H9 (cell line): Measurements from ENCODE around the gene CAPN5. TPM values are rescaled to one million over a fixed set of nuclear protein-coding genes. Genes with fewer than 3 reads are reported as not detected.

ENCODE experiments used
- DNase-seq: peaks from one replicate; pipeline ENCODE4 v3.0.0-alpha.2; 2017
- H2AFZ ChIP-seq: one replicate; pipeline ENCODE4 v1.6.1; 2013; ENCODE audit warnings: mild to moderate bottlenecking, low read length, control low read depth, moderate library complexity
- H2AK5ac ChIP-seq: 2 replicates; pipeline ENCODE4 v1.6.1; 2013; ENCODE audit warnings: low read length, control low read depth, mixed read lengths; ENCODE audit not compliant: insufficient read length
- H2BK120ac ChIP-seq: one replicate; pipeline ENCODE4 v1.6.1; 2013; ENCODE audit warnings: low read depth, mild to moderate bottlenecking, low read length, control low read depth, inconsistent platforms; ENCODE audit not compliant: poor library complexity, severe bottlenecking
- H2BK12ac ChIP-seq: 2 replicates; pipeline ENCODE4 v1.6.1; 2013; ENCODE audit warnings: low read length, control low read depth, mixed read lengths, low read depth; ENCODE audit not compliant: insufficient read length
- H2BK15ac ChIP-seq: 2 replicates; pipeline ENCODE4 v1.6.1; 2013; ENCODE audit warnings: low read depth, low read length, control low read depth
- H2BK20ac ChIP-seq: one replicate; pipeline ENCODE4 v1.6.1; 2013; ENCODE audit warnings: low read depth, mild to moderate bottlenecking, low read length, control low read depth, inconsistent platforms; ENCODE audit not compliant: poor library complexity, severe bottlenecking
- H2BK5ac ChIP-seq: 2 replicates; pipeline ENCODE4 v1.6.1; 2013; ENCODE audit warnings: low read length, control low read depth, mixed read lengths; ENCODE audit not compliant: insufficient read length
- H3K14ac ChIP-seq: 2 replicates; pipeline ENCODE4 v1.6.1; 2013; ENCODE audit warnings: low read length, control low read depth; ENCODE audit not compliant: insufficient read depth
- H3K18ac ChIP-seq: 2 replicates; pipeline ENCODE4 v1.6.1; 2013; ENCODE audit warnings: low read depth, mild to moderate bottlenecking, mixed read lengths, low read length, control low read depth; ENCODE audit not compliant: insufficient read length
- H3K23ac ChIP-seq: 2 replicates; pipeline ENCODE4 v1.6.1; 2013; ENCODE audit warnings: low read length, control low read depth, mixed read lengths, low read depth; ENCODE audit not compliant: insufficient read length
- H3K23me2 ChIP-seq: 2 replicates; pipeline ENCODE4 v1.6.1; 2013; ENCODE audit warnings: low read depth, mild to moderate bottlenecking, mixed read lengths, low read length, control low read depth; ENCODE audit not compliant: insufficient read length, poor library complexity, severe bottlenecking
- H3K27ac ChIP-seq: 2 replicates; pipeline ENCODE4 v1.5.1; 2013; ENCODE audit warnings: low read length, control low read depth, mixed read lengths, low read depth; ENCODE audit not compliant: insufficient read length
- H3K27me3 ChIP-seq: 2 replicates; pipeline ENCODE4 v1.6.1; 2013; ENCODE audit warnings: low read length, control low read depth, inconsistent platforms; ENCODE audit not compliant: insufficient read depth
- H3K4ac ChIP-seq: 2 replicates; pipeline ENCODE4 v1.6.1; 2013; ENCODE audit warnings: low read depth, mild to moderate bottlenecking, control low read depth, inconsistent platforms, low read length, moderate library complexity
- H3K4me1 ChIP-seq: 2 replicates; pipeline ENCODE4 v1.6.1; 2013; ENCODE audit warnings: low read length, control low read depth, inconsistent platforms; ENCODE audit not compliant: insufficient read depth
- H3K4me2 ChIP-seq: 2 replicates; pipeline ENCODE4 v1.6.1; 2013; ENCODE audit warnings: low read length, control low read depth, mixed read lengths; ENCODE audit not compliant: insufficient read length, insufficient read depth
- H3K56ac ChIP-seq: 2 replicates; pipeline ENCODE4 v1.6.1; 2013; ENCODE audit warnings: low read depth, mild to moderate bottlenecking, mixed read lengths, low read length, control low read depth; ENCODE audit not compliant: insufficient read length
- H3K79me1 ChIP-seq: 2 replicates; pipeline ENCODE4 v1.6.1; 2013; ENCODE audit warnings: low read depth, mild to moderate bottlenecking, moderate library complexity, low read length, control low read depth, inconsistent platforms; ENCODE audit not compliant: insufficient read depth, poor library complexity, severe bottlenecking
- H3K79me2 ChIP-seq: 2 replicates; pipeline ENCODE4 v1.6.1; 2013; ENCODE audit warnings: low read length, control low read depth, inconsistent platforms; ENCODE audit not compliant: insufficient read depth
- H3K9ac ChIP-seq: 2 replicates; pipeline ENCODE4 v1.6.1; 2013; ENCODE audit warnings: low read length, control low read depth, mixed read lengths; ENCODE audit not compliant: insufficient read length; ENCODE audit errors: extremely low read depth
- H3K9me3 ChIP-seq: one replicate; pipeline ENCODE4 v1.6.1; 2013; ENCODE audit warnings: low read depth, low read length, inconsistent platforms; ENCODE audit not compliant: control insufficient read depth
- H3T11ph ChIP-seq: one replicate; pipeline ENCODE4 v1.6.1; 2013; ENCODE audit warnings: mild to moderate bottlenecking, low read length, control low read depth, inconsistent platforms
- H4K20me1 ChIP-seq: one replicate; pipeline ENCODE4 v1.6.1; 2013; ENCODE audit not compliant: control insufficient read depth, insufficient read length, insufficient read depth
- H4K5ac ChIP-seq: 2 replicates; pipeline ENCODE4 v1.6.1; 2013; ENCODE audit warnings: low read depth, mild to moderate bottlenecking, mixed read lengths, low read length, control low read depth; ENCODE audit not compliant: insufficient read length
- H4K8ac ChIP-seq: replicated peaks from 2 replicates; pipeline ENCODE4 v1.6.1; 2013; ENCODE audit warnings: low read length, control low read depth, mixed read lengths, low read depth; ENCODE audit not compliant: insufficient read length
- H4K91ac ChIP-seq: 2 replicates; pipeline ENCODE4 v1.6.1; 2013; ENCODE audit warnings: low read depth, mild to moderate bottlenecking, moderate library complexity, mixed read lengths, low read length, control low read depth; ENCODE audit not compliant: insufficient read length
- H3K27ac Mint-ChIP-seq, 3 experiments: 2 replicates in 2 of 3; 3 replicates in 1 of 3; pipeline ENCODE4 v1.8.0; 2020 to 2021; ENCODE audit warnings: mixed read lengths in 3 of 3, mild to moderate bottlenecking in 1 of 3, moderate library complexity in 1 of 3
- H3K27me3 Mint-ChIP-seq: 2 replicates; pipeline ENCODE4 v1.8.0; 2021; ENCODE audit warnings: low read depth, mild to moderate bottlenecking, moderate library complexity, mixed read lengths
- H3K36me3 Mint-ChIP-seq, 3 experiments: 2 replicates in 2 of 3; 3 replicates in 1 of 3; pipeline ENCODE4 v1.8.0; 2020 to 2021; ENCODE audit warnings: low read depth in 3 of 3, mixed read lengths in 3 of 3; ENCODE audit not compliant: insufficient read depth in 1 of 3
- H3K4me1 Mint-ChIP-seq, 2 experiments: 2 replicates each; pipeline ENCODE4 v1.8.0; 2020; ENCODE audit warnings: mixed read lengths in 2 of 2
- H3K4me3 Mint-ChIP-seq, 2 experiments: 2 replicates in 1 of 2; 3 replicates in 1 of 2; pipeline ENCODE4 v1.8.0; 2020 to 2021; ENCODE audit warnings: mild to moderate bottlenecking in 2 of 2, mixed read lengths in 2 of 2, moderate library complexity in 1 of 2
- H3K9me3 Mint-ChIP-seq, 2 experiments: 2 replicates in 1 of 2; 3 replicates in 1 of 2; pipeline ENCODE4 v1.8.0; 2020; ENCODE audit warnings: mild to moderate bottlenecking in 2 of 2, mixed read lengths in 2 of 2, moderate library complexity in 1 of 2
- WGBS: extraction: QIAGEN DNeasy Blood & Tissue Kit; methylation state at CpG from one replicate; pipeline ENCODE4 v1.1.7; 2013; ENCODE audit warnings: missing lambda C conversion rate, low lambda C conversion rate, mixed read lengths; ENCODE audit not compliant: insufficient read length; ENCODE audit errors: extremely low coverage; 5-methylcytosine and 5-hydroxymethylcytosine counted together
- total RNA-seq: library from RNA; stranded (reverse); gene quantifications from 2 replicates; pipeline ENCODE4 v1.2.1, GENCODE V29; 2021
- TF ChIP-seq, protein P1 (sequence below): fragments of 200-600 bp; sonication (generic); conservative IDR thresholded peaks from 3 replicates; pipeline ENCODE4 v1.8.0; 2021; ENCODE audit warnings: antibody characterized with exemption, mild to moderate bottlenecking

Gene CAPN5
- total RNA-seq, 1 experiment from 2014 or later = 16.7 TPM

DNA sequence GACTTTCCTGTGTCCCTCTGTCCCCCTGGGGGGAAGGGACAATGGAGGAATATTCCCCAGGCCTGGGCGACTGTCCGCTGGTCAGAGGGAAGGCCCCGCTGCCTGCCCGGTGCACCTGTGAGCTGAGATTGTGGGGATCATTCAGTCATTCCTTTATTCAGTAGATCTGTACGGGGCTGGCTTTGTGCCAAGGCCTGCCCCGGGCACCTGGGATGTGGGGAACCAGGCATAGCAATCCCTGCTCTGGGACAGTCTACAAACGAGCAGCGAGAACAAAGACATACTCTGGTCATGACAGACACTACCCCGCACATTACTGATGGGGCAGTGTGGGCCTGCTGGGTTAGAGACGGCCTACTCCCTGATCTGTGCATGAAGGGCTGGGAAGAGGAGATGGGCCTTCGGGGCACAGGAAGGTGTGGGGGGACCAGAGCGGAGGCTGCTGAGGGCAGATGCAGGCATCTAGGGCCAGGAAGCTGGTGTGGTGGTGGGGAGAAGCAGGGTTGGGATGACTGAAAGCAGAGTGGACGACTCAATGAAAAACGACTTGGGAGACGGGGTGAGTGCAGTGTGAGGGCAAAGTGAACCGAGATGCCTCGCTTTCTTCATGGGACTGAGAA lies 59.5 kb downstream of the CAPN5 start:
- H2BK5ac ChIP-seq = no peak overlapping the region
- H3K9ac ChIP-seq = no peak overlapping the region
- H3K4me2 ChIP-seq = peak overlapping the region; percentile 54
- no peak overlapping the region for H2AFZ ChIP-seq
- Mint-ChIP-seq H3K4me1 (peaks cover 24 to 27% of the 10 kb centered on the region in 2 experiments), H3K27me3 (peaks cover 5% of the 10 kb centered on the region; the same call in 1 of the 2 replicates), H3K9me3 (no peaks in the 10 kb centered on the region), H3K4me3 (peak overlapping the region; percentile 30 to 55; a peak in 4 of 5 replicates), H3K36me3 (peaks cover 0 to 6% (median 0%) of the 10 kb centered on the region in 3 experiments; a peak in 3 of 7 replicates), H3K27ac (no peak overlapping the region)
- peaks cover 8% of the 10 kb centered on the region for H3K23me2 ChIP-seq
- no peak overlapping the region for H2BK12ac ChIP-seq
- no peaks in the 10 kb centered on the region for H4K20me1 ChIP-seq
- TF ChIP-seq, protein P1, sequence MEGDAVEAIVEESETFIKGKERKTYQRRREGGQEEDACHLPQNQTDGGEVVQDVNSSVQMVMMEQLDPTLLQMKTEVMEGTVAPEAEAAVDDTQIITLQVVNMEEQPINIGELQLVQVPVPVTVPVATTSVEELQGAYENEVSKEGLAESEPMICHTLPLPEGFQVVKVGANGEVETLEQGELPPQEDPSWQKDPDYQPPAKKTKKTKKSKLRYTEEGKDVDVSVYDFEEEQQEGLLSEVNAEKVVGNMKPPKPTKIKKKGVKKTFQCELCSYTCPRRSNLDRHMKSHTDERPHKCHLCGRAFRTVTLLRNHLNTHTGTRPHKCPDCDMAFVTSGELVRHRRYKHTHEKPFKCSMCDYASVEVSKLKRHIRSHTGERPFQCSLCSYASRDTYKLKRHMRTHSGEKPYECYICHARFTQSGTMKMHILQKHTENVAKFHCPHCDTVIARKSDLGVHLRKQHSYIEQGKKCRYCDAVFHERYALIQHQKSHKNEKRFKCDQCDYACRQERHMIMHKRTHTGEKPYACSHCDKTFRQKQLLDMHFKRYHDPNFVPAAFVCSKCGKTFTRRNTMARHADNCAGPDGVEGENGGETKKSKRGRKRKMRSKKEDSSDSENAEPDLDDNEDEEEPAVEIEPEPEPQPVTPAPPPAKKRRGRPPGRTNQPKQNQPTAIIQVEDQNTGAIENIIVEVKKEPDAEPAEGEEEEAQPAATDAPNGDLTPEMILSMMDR = no peak
- H3K27ac ChIP-seq = no peak overlapping the region
- no peak overlapping the region for H3K4ac ChIP-seq
- H4K8ac ChIP-seq = no peak overlapping the region
- H2BK20ac ChIP-seq = no peak overlapping the region
- no peak overlapping the region for H3K18ac ChIP-seq
- no peaks in the 10 kb centered on the region for H3K79me2 ChIP-seq
- H4K91ac ChIP-seq = no peak overlapping the region
- no peak overlapping the region for H2BK120ac ChIP-seq
- WGBS = no CpG with 5 or more reads among the region's 17 CpGs
- no peaks in the 10 kb centered on the region for H3K9me3 ChIP-seq
- no peak overlapping the region for H2AK5ac ChIP-seq
- H3K56ac ChIP-seq = no peak overlapping the region
- H3K79me1 ChIP-seq = no peaks in the 10 kb centered on the region
- H3K27me3 ChIP-seq = no peaks in the 10 kb centered on the region
- no peak overlapping the region for H4K5ac ChIP-seq
- no peak overlapping the region for H3K23ac ChIP-seq
- H2BK15ac ChIP-seq = no peak overlapping the region
- no peaks in the 10 kb centered on the region for H3K4me1 ChIP-seq
- H3T11ph ChIP-seq = no peak overlapping the region
- H3K14ac ChIP-seq = no peak overlapping the region
- DNase-seq = no peak
